ENCODE data around the gene CXCR1.

DNA sequence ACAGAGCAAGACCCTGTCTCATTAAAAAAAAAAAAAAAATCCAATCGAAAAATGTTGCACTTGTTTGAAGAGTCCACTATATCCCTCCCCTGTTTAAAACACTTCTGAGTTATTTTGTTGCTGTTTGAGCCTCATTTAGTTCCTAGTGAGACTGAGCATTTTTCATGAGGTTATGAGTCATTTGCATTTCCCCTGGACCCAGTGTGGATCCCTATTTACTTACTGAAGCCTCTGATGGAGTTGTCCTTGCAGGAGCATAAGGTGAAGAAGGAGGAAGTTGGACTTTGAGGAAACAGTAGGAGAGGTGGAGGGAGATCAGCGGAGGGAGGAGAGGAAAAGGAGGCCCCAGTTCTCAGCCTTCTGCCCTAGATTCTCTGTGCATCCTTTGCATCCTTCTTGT is 5.1 kb downstream of the CXCR1 start:
- TF ChIP-seq, protein P1, sequence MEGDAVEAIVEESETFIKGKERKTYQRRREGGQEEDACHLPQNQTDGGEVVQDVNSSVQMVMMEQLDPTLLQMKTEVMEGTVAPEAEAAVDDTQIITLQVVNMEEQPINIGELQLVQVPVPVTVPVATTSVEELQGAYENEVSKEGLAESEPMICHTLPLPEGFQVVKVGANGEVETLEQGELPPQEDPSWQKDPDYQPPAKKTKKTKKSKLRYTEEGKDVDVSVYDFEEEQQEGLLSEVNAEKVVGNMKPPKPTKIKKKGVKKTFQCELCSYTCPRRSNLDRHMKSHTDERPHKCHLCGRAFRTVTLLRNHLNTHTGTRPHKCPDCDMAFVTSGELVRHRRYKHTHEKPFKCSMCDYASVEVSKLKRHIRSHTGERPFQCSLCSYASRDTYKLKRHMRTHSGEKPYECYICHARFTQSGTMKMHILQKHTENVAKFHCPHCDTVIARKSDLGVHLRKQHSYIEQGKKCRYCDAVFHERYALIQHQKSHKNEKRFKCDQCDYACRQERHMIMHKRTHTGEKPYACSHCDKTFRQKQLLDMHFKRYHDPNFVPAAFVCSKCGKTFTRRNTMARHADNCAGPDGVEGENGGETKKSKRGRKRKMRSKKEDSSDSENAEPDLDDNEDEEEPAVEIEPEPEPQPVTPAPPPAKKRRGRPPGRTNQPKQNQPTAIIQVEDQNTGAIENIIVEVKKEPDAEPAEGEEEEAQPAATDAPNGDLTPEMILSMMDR (conservative IDR thresholded peaks at IDR 0.05; ENCODE audit: low read depth, low read length) = no peak
- no peak for TF ChIP-seq EZH2 (IDR thresholded peaks at IDR 0.05; ENCODE audit: borderline replicate concordance, low read depth, low read length, poor library complexity, severe bottlenecking)
